Activated CD4-positive, alpha-beta T cell treated with anti-CD3 and anti-CD28 coated beads, Interleukin-2, amount 50 U/mL, for 24 hours (primary cell): ENCODE results near the gene PSORS1C2.
"Not testable (repeated sequence)": the region's sequence is repeated elsewhere in the genome, so short reads cannot be mapped to it uniquely, and the experiment has no call there.

Source experiments
- DNase-seq, 2 donors: peaks; one replicate each; pipeline ENCODE4 v3.0.0-alpha.2; 2020; ENCODE audit warnings: low read depth in 1 of 2, low spot score in 1 of 2

The PSORS1C2 gene

DNA sequence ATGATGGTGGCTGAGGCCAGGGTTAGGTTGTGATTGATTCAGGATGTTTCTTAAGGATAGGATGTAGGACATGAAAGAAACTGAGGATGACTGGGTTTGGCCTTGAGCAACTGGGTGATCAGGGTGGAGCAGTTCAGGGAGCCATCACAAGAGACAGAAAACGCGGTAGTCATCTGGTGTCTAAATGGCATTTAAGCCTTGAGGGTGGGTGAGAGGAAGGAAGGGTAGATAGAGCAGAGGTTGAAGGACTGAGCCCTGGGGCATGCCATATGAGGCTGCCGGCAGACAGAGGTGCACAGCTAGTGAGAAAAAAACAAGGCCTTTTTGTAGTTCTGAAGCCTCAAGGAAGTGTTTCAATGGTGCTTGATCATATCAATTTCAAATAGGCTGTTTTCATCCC is 29.7 kb upstream of the PSORS1C2 start:
- no peak for DNase-seq

DNA sequence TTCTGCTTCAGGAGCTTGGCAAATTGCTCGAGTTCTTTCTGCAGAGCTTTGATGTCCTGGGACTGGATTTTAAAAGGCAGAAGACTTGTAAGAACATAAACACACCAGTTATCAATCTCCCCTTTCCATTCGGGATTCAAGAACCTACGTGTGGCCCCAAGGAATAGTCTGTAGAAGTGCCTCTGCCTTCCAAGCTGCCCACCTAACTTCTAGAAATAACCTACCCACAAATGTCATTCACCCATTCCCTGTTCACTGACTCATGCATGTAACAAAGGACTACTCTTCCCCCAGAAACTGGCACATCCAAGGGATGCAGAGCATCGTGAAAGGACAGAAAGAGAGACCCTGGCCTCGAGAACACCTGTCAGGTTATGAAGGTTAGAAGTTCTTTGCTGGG is 27.1 kb upstream of the PSORS1C2 start:
- no peak for DNase-seq

GRCh38 chr6:31165064-31165832 is 26.4 kb upstream of the PSORS1C2 start:
- DNase-seq = not testable (repeated sequence)

DNA sequence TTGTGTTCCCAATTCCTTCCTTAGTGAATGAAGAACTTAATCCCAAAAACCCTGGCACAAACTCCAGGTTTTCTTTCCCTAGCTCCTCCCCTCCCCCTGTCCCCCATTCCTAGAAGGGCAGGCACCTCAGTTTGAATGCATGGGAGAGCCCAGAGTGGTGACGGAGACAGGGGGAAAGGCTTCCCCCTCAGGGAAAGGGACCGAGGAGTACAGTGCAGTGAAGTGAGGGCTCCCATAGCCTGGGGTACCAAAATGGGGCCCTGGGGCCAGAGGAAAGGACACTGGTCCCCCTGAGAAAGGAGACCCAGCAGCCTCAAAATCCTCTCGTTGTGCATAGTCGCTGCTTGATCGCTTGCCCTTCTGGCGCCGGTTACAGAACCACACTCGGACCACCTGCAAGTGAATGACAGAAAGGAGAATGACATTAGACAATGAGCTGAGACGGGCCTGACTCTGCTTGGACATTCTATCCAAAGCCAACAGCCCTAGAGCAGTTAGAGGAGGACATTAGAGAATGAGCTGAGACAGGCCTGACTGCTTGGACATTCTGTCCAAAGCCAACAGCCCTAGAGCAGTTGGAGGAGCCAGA is 25.7 kb upstream of the PSORS1C2 start:
- not testable (repeated sequence) for DNase-seq

GRCh38 chr6:31163922-31164321 is 25.1 kb upstream of the PSORS1C2 start:
- no peak for DNase-seq

GRCh38 chr6:31162463-31163165 is 23.7 kb upstream of the PSORS1C2 start:
- DNase-seq = no peak

DNA sequence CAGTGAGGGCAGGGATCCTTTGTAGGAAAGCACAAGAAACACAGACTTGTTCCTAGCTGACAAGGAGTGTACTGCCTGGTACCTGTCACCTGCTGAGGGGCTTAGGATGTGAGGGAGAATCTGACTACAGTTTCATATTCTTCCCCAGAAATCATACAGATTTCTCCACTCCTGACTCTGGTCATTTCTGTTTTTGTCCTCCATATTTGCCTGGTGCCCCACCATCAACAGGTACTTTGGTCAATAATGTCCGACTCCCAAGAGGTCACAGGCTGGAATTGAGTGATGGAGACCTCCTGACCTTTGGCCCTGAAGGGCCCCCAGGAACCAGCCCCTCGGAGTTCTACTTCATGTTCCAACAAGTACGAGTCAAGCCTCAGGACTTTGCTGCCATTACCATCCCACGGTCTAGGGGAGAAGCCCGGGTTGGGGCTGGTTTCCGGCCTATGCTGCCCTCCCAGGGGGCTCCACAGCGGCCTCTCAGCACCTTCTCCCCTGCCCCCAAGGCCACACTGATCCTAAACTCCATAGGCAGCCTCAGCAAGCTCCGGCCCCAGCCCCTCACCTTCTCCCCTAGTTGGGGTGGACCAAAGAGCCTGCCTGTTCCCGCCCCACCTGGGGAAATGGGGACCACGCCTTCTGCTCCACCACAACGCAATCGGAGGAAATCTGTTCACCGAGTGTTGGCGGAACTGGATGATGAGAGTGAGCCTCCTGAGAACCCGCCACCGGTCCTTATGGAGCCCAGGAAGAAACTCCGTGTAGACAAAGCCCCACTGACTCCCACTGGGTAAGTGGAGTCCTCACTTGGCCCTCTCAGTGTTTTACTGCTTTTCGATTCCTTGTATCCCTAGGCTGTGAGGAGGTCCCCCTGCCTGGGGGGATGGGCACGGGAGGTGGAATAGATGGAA is 22.6 kb upstream of the PSORS1C2 start:
- no peak for DNase-seq

- DNase-seq = peak in 1 of 2 donors; percentile 6
These were observed 20.3 kb upstream of the PSORS1C2 start for GRCh38 chr6:31158863-31159855.

DNA sequence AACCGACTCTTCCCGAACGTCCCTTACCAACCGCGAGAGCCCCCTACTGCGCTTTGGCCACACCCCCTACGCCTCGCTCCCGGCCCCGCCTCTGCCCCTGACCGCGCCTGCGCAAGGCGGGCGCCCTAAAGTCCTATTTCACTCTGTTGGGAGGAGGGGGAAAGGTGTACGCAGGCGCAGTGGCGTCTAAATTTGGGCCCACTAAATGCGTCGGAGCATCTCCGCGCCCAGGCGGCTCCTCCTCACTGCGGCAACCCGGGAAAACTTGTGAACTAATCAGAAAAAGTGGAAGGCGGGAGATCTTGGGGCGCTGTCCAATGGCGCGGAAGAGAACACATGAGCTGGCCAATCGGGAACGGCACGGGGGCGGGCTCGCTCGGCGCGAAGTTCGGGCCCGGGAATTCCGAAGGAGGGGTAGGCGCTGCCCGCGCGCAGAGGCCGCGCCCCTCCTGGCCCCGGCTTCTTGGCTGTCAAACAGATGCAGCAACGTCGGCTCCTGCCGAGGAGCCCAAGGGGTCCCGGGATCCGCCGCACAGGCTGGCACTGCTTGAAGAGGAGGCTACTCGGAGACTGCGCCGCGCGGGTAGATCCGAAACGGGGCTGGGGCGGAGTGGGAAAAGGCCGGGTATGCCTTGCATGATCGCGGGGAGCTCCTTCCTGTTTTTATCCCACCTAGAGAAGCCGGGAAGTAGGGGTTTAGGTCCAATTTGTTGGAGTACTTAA is 19.4 kb upstream of the PSORS1C2 start, which contains the start of gene TCF19:
TSS of gene TCF19 (plus strand) at position 450 of the 723 bp plus-strand sequence. CDS start 881 bp downstream, outside the sequence.
- DNase-seq = peak; percentile 97 to 99

- no peak for DNase-seq
These were observed 18.8 kb upstream of the PSORS1C2 start, which contains the start of gene CCHCR1 for GRCh38 chr6:31157513-31158139. TSS of gene CCHCR1 (minus strand) at chr6:31157802. CDS start at chr6:31157600, 202 bp downstream.

- DNase-seq = no peak
These were observed 17.8 kb upstream of the PSORS1C2 start for GRCh38 chr6:31156641-31157040.

- no peak for DNase-seq
These were observed 15.6 kb upstream of the PSORS1C2 start for GRCh38 chr6:31154436-31154835.

- DNase-seq = no peak
These were observed 13.9 kb upstream of the PSORS1C2 start for GRCh38 chr6:31152781-31153180.

DNA sequence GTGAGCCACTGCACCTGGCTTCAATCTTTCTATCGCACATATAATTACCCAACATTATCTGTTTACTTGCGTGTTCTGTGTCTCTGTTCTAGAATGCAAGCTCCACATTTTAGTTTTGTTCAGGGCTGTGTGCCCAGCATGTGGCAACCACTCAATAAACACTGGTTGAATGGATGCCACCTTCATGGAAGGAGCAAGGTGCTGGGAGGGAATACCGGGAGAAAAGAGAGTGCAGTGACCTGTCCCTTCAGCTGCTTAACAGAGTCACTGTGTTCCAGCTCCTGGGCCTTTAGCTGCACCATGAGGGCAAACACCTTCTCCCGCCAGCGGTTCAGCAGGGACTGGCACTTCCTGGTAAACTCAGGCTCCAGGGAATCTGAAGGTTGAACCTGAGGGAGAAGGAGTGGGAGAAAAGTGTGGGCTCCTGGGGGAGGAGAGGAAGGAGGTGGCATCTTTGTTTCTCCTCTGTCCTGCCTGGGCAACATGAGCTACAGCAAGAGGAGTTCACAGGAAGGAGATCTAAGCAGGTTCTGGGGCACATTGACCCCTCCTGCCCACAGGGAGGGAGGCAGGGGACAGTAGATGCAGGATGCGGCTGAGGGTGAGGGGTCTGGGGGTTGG is 11.1 kb upstream of the PSORS1C2 start:
- DNase-seq = no peak

DNA sequence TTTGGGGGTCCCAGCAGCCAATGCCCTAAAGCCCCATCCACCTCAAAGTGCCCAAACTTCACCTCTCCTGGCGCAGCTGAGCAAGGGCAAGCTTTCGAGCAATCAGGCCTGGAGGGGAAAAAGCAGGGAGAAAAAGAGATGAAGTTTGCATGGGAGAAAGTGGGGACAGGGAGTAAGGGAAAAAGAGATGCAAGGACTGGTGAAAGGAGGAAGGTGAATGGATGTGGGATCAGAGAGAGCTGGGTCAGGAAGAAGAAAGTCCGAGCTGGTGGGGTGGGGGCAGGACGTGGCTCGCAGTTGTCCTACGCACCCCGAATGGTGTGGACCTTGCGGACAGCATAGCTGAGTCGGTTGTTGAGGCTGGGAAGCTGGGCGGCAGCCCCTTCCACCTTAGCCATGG is 6.5 kb upstream of the PSORS1C2 start:
- DNase-seq = no peak

GRCh38 chr6:31144970-31145340 is 6.1 kb upstream of the PSORS1C2 start:
- no peak for DNase-seq

DNA sequence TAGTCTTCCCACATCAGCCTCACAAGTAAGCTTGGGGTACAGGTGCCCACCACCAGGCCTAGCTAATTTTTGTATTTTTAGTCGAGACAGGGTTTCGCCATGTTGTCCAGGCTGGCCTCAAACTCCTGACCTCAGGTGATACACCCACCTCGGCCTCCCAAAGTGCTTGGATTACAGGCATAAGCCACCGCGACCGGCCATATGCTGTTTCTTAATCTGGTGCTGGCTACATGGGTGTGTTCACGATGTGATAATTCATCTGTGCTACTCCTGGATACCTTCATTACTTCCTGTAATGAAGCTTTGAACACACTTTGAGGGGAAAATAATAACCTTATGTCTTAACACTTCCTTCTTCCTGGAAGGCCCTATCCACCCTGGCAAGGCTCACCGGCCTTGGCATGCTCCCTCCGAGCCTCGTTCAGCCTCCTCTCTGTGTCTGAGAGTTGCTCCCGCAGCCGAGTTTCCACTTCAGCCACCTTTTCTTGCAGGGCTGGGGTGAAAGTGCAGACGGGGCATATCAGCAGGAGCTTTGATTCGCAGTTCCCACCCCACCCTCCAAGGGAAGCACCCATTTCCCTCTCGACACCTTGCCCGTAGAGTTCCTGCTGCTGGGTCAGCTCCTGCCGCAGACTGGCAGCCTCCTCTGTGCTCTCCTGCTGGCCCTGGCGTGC is 5.6 kb upstream of the PSORS1C2 start:
- DNase-seq = no peak

- DNase-seq = no peak
These were observed 4.3 kb upstream of the PSORS1C2 start for GRCh38 chr6:31143148-31143547.
